ENCODE measurements around the gene ANKRD33B. TPM values are rescaled to one million over a fixed set of nuclear protein-coding genes. Genes with fewer than 3 reads are reported as not detected.
"Not testable (repeated sequence)": the region's sequence is repeated elsewhere in the genome, so short reads cannot be mapped to it uniquely, and the experiment has no call there.

Gene ANKRD33B
- total RNA-seq, 3 donors from 2014 or later (not counting 1 experiment from before 2014, with no cell fraction given): 2.4 to 4.3 (median 3.9) TPM

DNA sequence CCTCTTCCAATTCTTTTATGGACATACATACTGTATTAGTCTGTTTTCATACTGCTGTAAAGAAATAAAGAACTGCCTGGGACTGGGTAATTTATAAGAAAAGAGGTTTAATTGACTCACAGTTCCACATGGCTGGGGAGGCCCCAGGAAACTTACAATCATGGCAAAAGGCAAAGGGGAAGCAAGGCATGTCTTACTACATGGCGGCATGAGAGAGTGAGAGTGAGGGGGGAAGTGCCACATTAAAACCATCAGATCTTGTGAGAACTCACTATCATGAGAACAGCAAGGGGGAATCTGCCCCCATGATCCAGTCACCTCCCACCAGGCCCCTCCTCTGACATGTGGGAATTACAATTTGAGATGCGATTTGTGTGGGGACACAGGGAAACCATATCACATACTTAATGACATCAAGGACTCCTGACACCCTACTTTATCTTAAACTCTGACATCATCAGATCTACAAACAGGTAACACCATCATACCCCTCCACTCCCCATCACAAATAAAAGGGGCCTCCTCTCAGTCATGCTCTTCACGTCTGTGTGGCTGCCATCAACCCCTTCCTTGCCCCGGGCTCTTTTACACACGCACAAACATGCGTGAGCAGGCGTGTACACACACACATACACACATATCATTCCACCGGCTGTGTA lies 9.7 kb downstream of the ANKRD33B start:
- H3K4me1 Mint-ChIP-seq: peaks cover 0 to 4% of the 10 kb centered on the region in 2 donors
- no peak overlapping the region for H3K4me3 Mint-ChIP-seq
- no peak overlapping the region for H3K4me3 ChIP-seq (ENCODE audit: low read length)
- no peak overlapping the region for H3K27ac Mint-ChIP-seq
- H3K27ac ChIP-seq (ENCODE audit: low read length): no peak overlapping the region
- no peaks in the 10 kb centered on the region for H3K36me3 ChIP-seq (ENCODE audit: control insufficient read depth, insufficient read depth, low read length)
- H3K9me3 Mint-ChIP-seq: no peaks in the 10 kb centered on the region
- intact Hi-C loops (cut with micrococcal nuclease): no loop called here
- TF ChIP-seq, protein P1, sequence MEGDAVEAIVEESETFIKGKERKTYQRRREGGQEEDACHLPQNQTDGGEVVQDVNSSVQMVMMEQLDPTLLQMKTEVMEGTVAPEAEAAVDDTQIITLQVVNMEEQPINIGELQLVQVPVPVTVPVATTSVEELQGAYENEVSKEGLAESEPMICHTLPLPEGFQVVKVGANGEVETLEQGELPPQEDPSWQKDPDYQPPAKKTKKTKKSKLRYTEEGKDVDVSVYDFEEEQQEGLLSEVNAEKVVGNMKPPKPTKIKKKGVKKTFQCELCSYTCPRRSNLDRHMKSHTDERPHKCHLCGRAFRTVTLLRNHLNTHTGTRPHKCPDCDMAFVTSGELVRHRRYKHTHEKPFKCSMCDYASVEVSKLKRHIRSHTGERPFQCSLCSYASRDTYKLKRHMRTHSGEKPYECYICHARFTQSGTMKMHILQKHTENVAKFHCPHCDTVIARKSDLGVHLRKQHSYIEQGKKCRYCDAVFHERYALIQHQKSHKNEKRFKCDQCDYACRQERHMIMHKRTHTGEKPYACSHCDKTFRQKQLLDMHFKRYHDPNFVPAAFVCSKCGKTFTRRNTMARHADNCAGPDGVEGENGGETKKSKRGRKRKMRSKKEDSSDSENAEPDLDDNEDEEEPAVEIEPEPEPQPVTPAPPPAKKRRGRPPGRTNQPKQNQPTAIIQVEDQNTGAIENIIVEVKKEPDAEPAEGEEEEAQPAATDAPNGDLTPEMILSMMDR (IDR thresholded peaks at IDR 0.05): no peak
- ATAC-seq (no peak), DNase-seq (no peak)
- no peaks in the 10 kb centered on the region for H3K27me3 Mint-ChIP-seq (ENCODE audit: low read depth in 2 of 2)
- H3K4me1 ChIP-seq (ENCODE audit: control insufficient read depth, insufficient read depth, low read length): peaks cover 8% of the 10 kb centered on the region
- H3K9me3 ChIP-seq (ENCODE audit: control insufficient read depth, insufficient read depth, low read length): no peaks in the 10 kb centered on the region
- H3K36me3 Mint-ChIP-seq: no peaks in the 10 kb centered on the region
- H3K27me3 ChIP-seq (ENCODE audit: control insufficient read depth, insufficient read depth, low read length): no peaks in the 10 kb centered on the region
- 94% methylated on average over 5 of the region's 8 CpGs for WGBS (ENCODE audit: insufficient coverage)

DNA sequence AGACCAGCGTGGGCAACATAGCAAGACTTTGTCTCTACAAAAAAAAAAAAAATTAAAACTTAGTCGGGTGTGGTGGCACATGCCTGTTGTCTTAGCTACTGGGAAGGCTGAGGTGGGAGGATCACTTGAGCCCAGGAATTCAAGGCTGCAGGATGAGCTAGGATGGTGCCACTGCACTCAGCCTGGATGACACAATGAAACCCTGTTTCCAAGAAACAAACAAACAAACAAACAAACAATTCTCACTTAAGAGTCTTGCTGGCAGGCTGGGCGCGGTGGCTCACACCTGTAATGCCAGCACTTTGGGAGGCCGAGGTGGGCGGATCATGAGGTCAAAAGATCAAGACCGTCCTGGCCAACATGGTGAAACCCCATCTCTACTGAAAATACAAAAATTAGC lies 11.0 kb downstream of the ANKRD33B start:
- H3K27me3 Mint-ChIP-seq (ENCODE audit: low read depth in 2 of 2); DNase-seq; H3K9me3 ChIP-seq (ENCODE audit: control insufficient read depth, insufficient read depth, low read length); H3K4me1 Mint-ChIP-seq; H3K27ac ChIP-seq (ENCODE audit: low read length); H3K36me3 ChIP-seq (ENCODE audit: control insufficient read depth, insufficient read depth, low read length); ATAC-seq; H3K4me3 Mint-ChIP-seq; intact Hi-C loops (cut with micrococcal nuclease); H3K27me3 ChIP-seq (ENCODE audit: control insufficient read depth, insufficient read depth, low read length); H3K27ac Mint-ChIP-seq; H3K9me3 Mint-ChIP-seq; H3K4me3 ChIP-seq (ENCODE audit: low read length); H3K4me1 ChIP-seq (ENCODE audit: control insufficient read depth, insufficient read depth, low read length); H3K36me3 Mint-ChIP-seq: not testable (repeated sequence)
- no CpG with 5 or more reads among the region's 7 CpGs for WGBS (ENCODE audit: insufficient coverage)

DNA sequence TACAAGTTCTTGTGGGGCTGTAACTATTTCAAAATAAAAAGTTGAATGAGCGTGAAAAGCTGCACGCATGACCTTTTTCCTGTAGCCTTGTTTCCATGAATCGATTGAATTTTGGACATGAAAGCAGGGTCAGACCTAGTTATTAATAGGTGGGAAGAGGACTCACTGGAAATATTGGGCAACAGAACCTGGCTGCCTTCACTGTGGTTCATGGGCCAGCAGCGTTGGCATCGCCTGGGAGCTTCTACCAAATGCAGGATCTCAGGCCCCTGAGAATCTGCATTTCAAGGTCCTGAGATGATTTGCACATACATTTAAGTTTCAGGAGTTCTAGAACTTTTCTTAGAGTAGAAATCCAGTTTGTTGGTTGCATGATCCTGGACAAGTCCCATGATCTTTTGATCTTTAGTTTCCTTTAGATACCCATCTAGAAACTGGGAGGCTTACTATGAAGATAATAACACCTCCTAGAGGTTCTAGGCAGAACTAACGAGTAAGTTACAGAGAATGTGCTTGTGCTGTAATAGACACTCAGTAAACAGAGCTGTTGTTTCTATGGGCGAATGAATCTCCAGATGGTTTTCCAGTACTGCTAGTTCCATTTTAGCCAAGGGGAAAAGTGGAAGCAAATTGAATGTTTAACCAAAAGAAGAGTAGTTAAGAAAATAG lies 12.4 kb downstream of the ANKRD33B start:
- Mint-ChIP-seq H3K27ac (no peak overlapping the region), H3K36me3 (no peaks in the 10 kb centered on the region), H3K9me3 (no peaks in the 10 kb centered on the region), H3K4me3 (no peak overlapping the region), H3K27me3 (ENCODE audit: low read depth in 2 of 2) (no peaks in the 10 kb centered on the region), H3K4me1 (peaks cover 0 to 11% of the 10 kb centered on the region in 2 donors)
- Histone ChIP-seq H3K9me3 (ENCODE audit: control insufficient read depth, insufficient read depth, low read length) (no peaks in the 10 kb centered on the region), H3K4me3 (ENCODE audit: low read length) (no peak overlapping the region), H3K4me1 (ENCODE audit: control insufficient read depth, insufficient read depth, low read length) (peaks cover 8% of the 10 kb centered on the region), H3K36me3 (ENCODE audit: control insufficient read depth, insufficient read depth, low read length) (no peaks in the 10 kb centered on the region), H3K27me3 (ENCODE audit: control insufficient read depth, insufficient read depth, low read length) (no peaks in the 10 kb centered on the region), H3K27ac (ENCODE audit: low read length) (no peak overlapping the region)
- ATAC-seq (no peak), DNase-seq (no peak)
- 94% methylated on average over 7 of the region's 7 CpGs for WGBS (ENCODE audit: insufficient coverage)
- intact Hi-C loops (cut with micrococcal nuclease): no loop called here
- TF ChIP-seq, protein P1 (IDR thresholded peaks at IDR 0.05): no peak

DNA sequence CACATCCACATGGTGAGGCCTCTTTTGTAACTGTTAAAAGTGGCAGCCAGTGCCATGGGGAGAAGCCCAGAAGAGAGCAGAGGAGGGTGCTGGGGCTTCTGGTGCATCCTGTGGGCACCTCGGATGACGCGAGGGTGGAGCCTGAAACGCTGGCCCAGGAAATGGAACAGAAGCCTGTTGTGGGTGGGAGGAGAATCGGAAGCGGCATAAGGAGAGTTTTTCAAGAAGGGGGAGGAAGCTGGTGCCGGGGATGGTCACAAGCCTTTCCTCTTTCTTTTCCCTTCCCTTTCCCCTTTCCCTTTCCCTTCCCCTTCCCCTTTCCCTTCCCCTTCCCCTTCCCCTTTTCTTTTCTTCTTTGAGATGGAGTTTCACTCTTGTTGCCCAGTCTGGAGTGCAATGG lies 12.9 kb downstream of the ANKRD33B start:
- H3K4me1 Mint-ChIP-seq: peaks cover 0 to 16% of the 10 kb centered on the region in 2 donors
- H3K36me3 Mint-ChIP-seq: no peaks in the 10 kb centered on the region
- no peaks in the 10 kb centered on the region for H3K9me3 ChIP-seq (ENCODE audit: control insufficient read depth, insufficient read depth, low read length)
- no peaks in the 10 kb centered on the region for H3K36me3 ChIP-seq (ENCODE audit: control insufficient read depth, insufficient read depth, low read length)
- no peak overlapping the region for H3K4me3 ChIP-seq (ENCODE audit: low read length)
- H3K27me3 Mint-ChIP-seq (ENCODE audit: low read depth in 2 of 2): no peaks in the 10 kb centered on the region
- H3K4me1 ChIP-seq (ENCODE audit: control insufficient read depth, insufficient read depth, low read length): peaks cover 8% of the 10 kb centered on the region
- no peak for ATAC-seq
- H3K27me3 ChIP-seq (ENCODE audit: control insufficient read depth, insufficient read depth, low read length): no peaks in the 10 kb centered on the region
- TF ChIP-seq, protein P1 (IDR thresholded peaks at IDR 0.05): no peak
- 84% methylated on average over 4 of the region's 7 CpGs for WGBS (ENCODE audit: insufficient coverage)
- no peaks in the 10 kb centered on the region for H3K9me3 Mint-ChIP-seq
- DNase-seq: no peak
- H3K4me3 Mint-ChIP-seq: no peak overlapping the region
- H3K27ac Mint-ChIP-seq: no peak overlapping the region
- no peak overlapping the region for H3K27ac ChIP-seq (ENCODE audit: low read length)
- intact Hi-C loops (cut with micrococcal nuclease): no loop called here
